Type B pancreatic cell (in vitro differentiated cells): Measurements from ENCODE around the gene AANAT. TPM values are rescaled to one million over a fixed set of nuclear protein-coding genes. Genes with fewer than 3 reads are reported as not detected.
"Not testable (repeated sequence)": the region's sequence is repeated elsewhere in the genome, so short reads cannot be mapped to it uniquely, and the experiment has no call there.

Experiments
- DNase-seq: peaks from one replicate; pipeline ENCODE4 v3.0.0; 2021; ENCODE audit warnings: mixed read lengths; ENCODE audit not compliant: unreplicated experiment; ENCODE audit errors: extremely low spot score
- H3K27ac Mint-ChIP-seq: 2 replicates; pipeline ENCODE4 v1.8.0; 2021; ENCODE audit warnings: mild to moderate bottlenecking, mixed read lengths
- H3K27me3 Mint-ChIP-seq: 2 replicates; pipeline ENCODE4 v1.8.0; 2021; ENCODE audit warnings: mixed read lengths
- H3K36me3 Mint-ChIP-seq: 2 replicates; pipeline ENCODE4 v1.8.0; 2021; ENCODE audit warnings: mixed read lengths
- H3K4me1 Mint-ChIP-seq: one replicate; pipeline ENCODE4 v1.8.0; 2021; ENCODE audit warnings: mixed read lengths; ENCODE audit not compliant: unreplicated experiment
- H3K4me3 Mint-ChIP-seq: 2 replicates; pipeline ENCODE4 v1.8.0; 2021; ENCODE audit warnings: mild to moderate bottlenecking, mixed read lengths
- H3K9me3 Mint-ChIP-seq: 2 replicates; pipeline ENCODE4 v1.8.0; 2021; ENCODE audit warnings: mixed read lengths
- CTCF ChIP-seq: fragments of 200-600 bp; sonication (generic); conservative IDR thresholded peaks from 2 replicates; pipeline ENCODE4 v1.5.0; 2021; ENCODE audit warnings: antibody characterized with exemption, mild to moderate bottlenecking
- total RNA-seq: library from RNA; stranded (reverse); gene quantifications from 2 replicates; pipeline ENCODE4 v1.2.1, GENCODE V29; 2021; ENCODE audit warnings: low replicate concordance

The AANAT gene
- total RNA-seq, 1 donor from 2014 or later, result not detected

GRCh38 chr17:76512366-76513305 is 45.2 kb downstream of the AANAT start:
- no peak overlapping the region for H3K27ac Mint-ChIP-seq
- no peak for TF ChIP-seq CTCF
- no peaks in the 10 kb centered on the region for H3K4me1 Mint-ChIP-seq
- DNase-seq, result no peak
- no peaks in the 10 kb centered on the region for H3K36me3 Mint-ChIP-seq
- H3K4me3 Mint-ChIP-seq, result no peak overlapping the region
- H3K27me3 Mint-ChIP-seq, result peaks cover 11% of the 10 kb centered on the region
- no peaks in the 10 kb centered on the region for H3K9me3 Mint-ChIP-seq

DNA sequence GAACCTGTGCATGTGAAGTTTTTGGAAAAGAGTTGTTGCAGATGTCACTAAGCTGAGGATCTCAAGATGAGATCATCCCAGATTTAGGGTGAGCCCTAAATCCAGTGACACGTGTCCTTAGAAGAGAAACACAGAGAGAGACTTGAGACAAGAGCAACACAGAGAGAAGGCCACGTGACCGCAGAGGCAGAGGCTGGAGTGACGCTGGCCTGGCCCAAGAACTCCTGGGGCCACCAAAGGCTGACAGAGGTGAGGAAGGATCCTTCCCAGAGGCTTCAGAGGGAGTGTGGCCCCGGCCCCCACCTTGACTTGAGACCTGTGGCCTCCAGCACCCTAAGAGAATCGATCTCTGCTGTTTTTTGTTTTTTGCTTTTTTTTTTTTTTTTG is 45.9 kb downstream of the AANAT start:
- Mint-ChIP-seq H3K27ac (no peak overlapping the region), H3K4me3 (no peak overlapping the region), H3K4me1 (no peaks in the 10 kb centered on the region), H3K27me3 (peaks cover 4% of the 10 kb centered on the region), H3K36me3 (no peaks in the 10 kb centered on the region), H3K9me3 (no peaks in the 10 kb centered on the region)
- TF ChIP-seq CTCF, result no peak
- no peak for DNase-seq

- not testable (repeated sequence) for H3K27me3 Mint-ChIP-seq, H3K9me3 Mint-ChIP-seq, DNase-seq, H3K4me3 Mint-ChIP-seq, H3K27ac Mint-ChIP-seq, H3K36me3 Mint-ChIP-seq, H3K4me1 Mint-ChIP-seq
These were observed 47.0 kb downstream of the AANAT start for GRCh38 chr17:76514355-76514754.

DNA sequence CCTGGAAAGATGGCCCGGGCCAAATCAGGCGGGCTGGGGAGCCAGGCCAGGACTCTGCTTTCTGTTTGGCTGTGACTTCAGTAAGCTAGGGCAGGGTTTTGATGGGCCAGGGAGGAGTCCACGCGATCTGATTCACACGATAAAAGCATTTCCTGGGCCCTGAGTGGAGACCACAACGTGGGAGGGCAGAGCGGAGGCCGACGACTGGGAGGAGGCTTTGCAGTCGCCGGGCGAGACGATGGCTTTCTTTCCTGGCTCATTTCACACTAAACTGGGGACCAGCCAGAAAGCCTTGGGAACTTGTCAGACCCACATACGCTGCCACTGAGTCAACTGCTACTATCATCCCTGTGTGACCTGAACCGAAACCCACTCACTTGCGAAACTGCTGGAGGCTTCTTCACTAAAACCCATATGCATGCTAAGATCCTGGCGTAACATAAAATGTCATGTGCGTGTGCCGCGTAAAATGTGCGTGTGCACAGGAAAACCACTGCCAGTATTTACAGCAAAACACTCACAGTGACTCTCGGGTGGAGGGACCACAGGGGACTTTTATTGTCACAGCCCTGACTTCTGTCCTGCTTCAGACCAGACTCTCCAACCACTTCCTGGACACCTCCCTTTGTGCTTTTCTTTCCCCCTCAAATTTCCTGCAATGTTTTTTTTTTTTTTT is 48.0 kb downstream of the AANAT start:
- H3K27me3 Mint-ChIP-seq, result peaks cover 10% of the 10 kb centered on the region
- no peaks in the 10 kb centered on the region for H3K36me3 Mint-ChIP-seq
- TF ChIP-seq CTCF, result no peak
- no peaks in the 10 kb centered on the region for H3K9me3 Mint-ChIP-seq
- H3K4me1 Mint-ChIP-seq, result no peaks in the 10 kb centered on the region
- no peak overlapping the region for H3K27ac Mint-ChIP-seq
- DNase-seq, result no peak
- no peak overlapping the region for H3K4me3 Mint-ChIP-seq

DNA sequence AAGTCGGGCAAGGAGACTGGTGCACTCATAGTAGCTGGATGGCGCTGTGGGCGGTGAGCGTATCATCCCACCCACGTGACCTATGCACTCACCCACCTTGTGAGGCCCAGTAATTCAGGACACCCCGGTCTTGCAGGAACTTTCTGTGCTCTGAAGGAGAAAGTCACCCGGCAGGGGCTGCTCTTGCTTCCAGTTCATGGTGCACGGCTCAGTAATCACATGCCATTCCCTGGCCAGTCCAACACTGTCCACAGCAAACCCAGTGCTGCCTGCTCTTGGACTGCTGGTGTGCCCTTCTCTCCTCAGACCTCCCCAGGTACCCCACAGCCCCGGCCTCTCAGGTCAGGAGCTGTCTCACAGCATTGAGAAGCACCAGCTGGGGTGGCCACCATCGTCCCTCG is 50.2 kb downstream of the AANAT start:
- no peak overlapping the region for H3K27ac Mint-ChIP-seq
- no peaks in the 10 kb centered on the region for H3K36me3 Mint-ChIP-seq
- no peak overlapping the region for H3K4me3 Mint-ChIP-seq
- H3K27me3 Mint-ChIP-seq, result peaks cover 21% of the 10 kb centered on the region
- DNase-seq, result no peak
- no peaks in the 10 kb centered on the region for H3K9me3 Mint-ChIP-seq
- TF ChIP-seq CTCF, result no peak
- H3K4me1 Mint-ChIP-seq, result no peaks in the 10 kb centered on the region
